ENCODE measurements around the gene POLD1. TPM values are rescaled to one million over a fixed set of nuclear protein-coding genes. Genes with fewer than 3 reads are reported as not detected.

POLD1 gene
- total RNA-seq, 2 donors from 2014 or later = 106 to 127 TPM

GRCh38 chr19:50368649-50369570, 15.2 kb upstream of the POLD1 start:
- Histone ChIP-seq H3K36me3 (ENCODE audit: control insufficient read depth, insufficient read depth, low read length) (no peaks in the 10 kb centered on the region), H3K27me3 (ENCODE audit: control insufficient read depth, insufficient read depth, low read length, poor library complexity, severe bottlenecking) (no peaks in the 10 kb centered on the region), H3K9me3 (ENCODE audit: control insufficient read depth, low read length) (no peaks in the 10 kb centered on the region), H3K4me3 (ENCODE audit: low read length) (peak overlapping the region; percentile 80), H3K27ac (ENCODE audit: low read depth, low read length) (no peak overlapping the region), H3K4me1 (ENCODE audit: control insufficient read depth, insufficient read depth, low read length) (no peaks in the 10 kb centered on the region), H3K9ac (ENCODE audit: extremely low read depth, low read length, poor library complexity, severe bottlenecking) (peak overlapping the region; percentile 32)
- peak overlapping the region; percentile 97 for H3K27ac Mint-ChIP-seq
- DNase-seq = peak; percentile 95
- peaks cover 12% of the 10 kb centered on the region for H3K27me3 Mint-ChIP-seq (ENCODE audit: insufficient read depth)
- 33 to 46% methylated on average over 18 to 34 of the region's 34 CpGs for WGBS, 2 experiments (ENCODE audit: insufficient coverage in 1 of 2, insufficient read length in 1 of 2)
- TF ChIP-seq CTCF (conservative IDR thresholded peaks at IDR 0.05) = peak; percentile 89
- H3K36me3 Mint-ChIP-seq (ENCODE audit: low read depth) = no peaks in the 10 kb centered on the region
- no peaks in the 10 kb centered on the region for H3K9me3 Mint-ChIP-seq
- H3K4me3 Mint-ChIP-seq = peak overlapping the region; percentile 81
- peaks cover 5% of the 10 kb centered on the region for H3K4me1 Mint-ChIP-seq

- Mint-ChIP-seq H3K27ac (no peak overlapping the region), H3K36me3 (ENCODE audit: low read depth) (no peaks in the 10 kb centered on the region), H3K4me1 (peaks cover 5% of the 10 kb centered on the region), H3K4me3 (no peak overlapping the region), H3K9me3 (peaks cover 2% of the 10 kb centered on the region), H3K27me3 (ENCODE audit: insufficient read depth) (peaks cover 10% of the 10 kb centered on the region)
- DNase-seq = no peak
- no peak overlapping the region for H3K4me3 ChIP-seq (ENCODE audit: low read length)
- no peak overlapping the region for H3K27ac ChIP-seq (ENCODE audit: low read depth, low read length)
- no peaks in the 10 kb centered on the region for H3K4me1 ChIP-seq (ENCODE audit: control insufficient read depth, insufficient read depth, low read length)
- no peak for TF ChIP-seq CTCF (conservative IDR thresholded peaks at IDR 0.05)
- H3K9me3 ChIP-seq (ENCODE audit: control insufficient read depth, low read length) = no peaks in the 10 kb centered on the region
- no peaks in the 10 kb centered on the region for H3K36me3 ChIP-seq (ENCODE audit: control insufficient read depth, insufficient read depth, low read length)
- no peak overlapping the region for H3K9ac ChIP-seq (ENCODE audit: extremely low read depth, low read length, poor library complexity, severe bottlenecking)
- H3K27me3 ChIP-seq (ENCODE audit: control insufficient read depth, insufficient read depth, low read length, poor library complexity, severe bottlenecking) = no peaks in the 10 kb centered on the region
- WGBS, 2 experiments (ENCODE audit: insufficient coverage in 1 of 2, insufficient read length in 1 of 2) = 84 to 90% methylated on average over 7 to 9 of the region's 10 CpGs
Observed at GRCh38 chr19:50371914-50372475, 12.2 kb upstream of the POLD1 start.

- TF ChIP-seq CTCF (conservative IDR thresholded peaks at IDR 0.05) = no peak
- WGBS, 2 experiments (ENCODE audit: insufficient coverage in 1 of 2, insufficient read length in 1 of 2) = 2 to 3% methylated on average over 14 to 60 of the region's 67 CpGs
- Mint-ChIP-seq H3K27me3 (ENCODE audit: insufficient read depth) (peaks cover 2% of the 10 kb centered on the region), H3K9me3 (peaks cover 2% of the 10 kb centered on the region), H3K27ac (peak within 1 kb of the TSS; percentile 99), H3K4me1 (no peaks in the 10 kb centered on the region), H3K36me3 (ENCODE audit: low read depth) (peaks cover 30% of the 10 kb centered on the region), H3K4me3 (peak within 1 kb of the TSS; percentile 94)
- H3K27me3 ChIP-seq (ENCODE audit: control insufficient read depth, insufficient read depth, low read length, poor library complexity, severe bottlenecking) = no peaks in the 10 kb centered on the region
- peaks cover 34% of the 10 kb centered on the region for H3K36me3 ChIP-seq (ENCODE audit: control insufficient read depth, insufficient read depth, low read length)
- H3K4me3 ChIP-seq (ENCODE audit: low read length) = peak within 1 kb of the TSS; percentile 95
- H3K27ac ChIP-seq (ENCODE audit: low read depth, low read length) = peak within 1 kb of the TSS; percentile 99
- peak within 1 kb of the TSS; percentile 99 for H3K9ac ChIP-seq (ENCODE audit: extremely low read depth, low read length, poor library complexity, severe bottlenecking)
- H3K9me3 ChIP-seq (ENCODE audit: control insufficient read depth, low read length) = no peaks in the 10 kb centered on the region
- no peaks in the 10 kb centered on the region for H3K4me1 ChIP-seq (ENCODE audit: control insufficient read depth, insufficient read depth, low read length)
- DNase-seq = peak; percentile 98
Observed at GRCh38 chr19:50376166-50377050, 7.7 kb upstream of the POLD1 start, which contains the start of gene NR1H2. TSS of gene NR1H2 (plus strand) at chr19:50376457. CDS start at chr19:50377606, 1,149 bp downstream.
